Omental fat pad (tissue), 4 donors: ENCODE results near the gene MAML3. TPM values are rescaled to one million over a fixed set of nuclear protein-coding genes. Genes with fewer than 3 reads are reported as not detected.

Experiments
- ATAC-seq: fragments of 150-250 bp; one replicate; pipeline ENCODE4 v1.9.1; 2016; ENCODE audit warnings: mild to moderate bottlenecking, moderate library complexity; ENCODE audit not compliant: low FRiP score
- DNase-seq: peaks from one replicate; pipeline ENCODE4 v3.0.0-alpha.2; 2019; ENCODE audit warnings: low spot score
- CTCF ChIP-seq, 3 donors: fragments of 450-650 bp; IDR thresholded peaks; one replicate each; pipeline ENCODE4 v1.5.1; 2016 to 2017; ENCODE audit warnings: antibody characterized with exemption in 3 of 3, mild to moderate bottlenecking in 3 of 3, moderate library complexity in 2 of 3
- total RNA-seq, 4 donors: library from RNA; depleted of rRNA; stranded (reverse); fragments of >200 nt; gene quantifications; one replicate each; pipeline ENCODE4 v1.1.0, GENCODE V29; 2016

MAML3 gene
- total RNA-seq, 4 donors from 2014 or later = 4.8 to 12.8 (median 11.7) TPM

- ATAC-seq = no peak
- no peak for TF ChIP-seq CTCF (IDR thresholded peaks at IDR 0.05)
These were observed 19.0 kb upstream of the MAML3 start for GRCh38 chr4:140172960-140173359.

GRCh38 chr4:140170299-140170698 is 16.3 kb upstream of the MAML3 start:
- ATAC-seq (no peak), DNase-seq (no peak)
- no peak for TF ChIP-seq CTCF (IDR thresholded peaks at IDR 0.05)

More at GRCh38 chr4:140172960-140173359, 19.0 kb upstream of the MAML3 start:
- DNase-seq = no peak

- ATAC-seq (no peak), DNase-seq (no peak)
- TF ChIP-seq CTCF (IDR thresholded peaks at IDR 0.05) = no peak
These were observed 15.0 kb upstream of the MAML3 start for GRCh38 chr4:140168936-140169335.

- ATAC-seq = no peak
These were observed 14.5 kb upstream of the MAML3 start for GRCh38 chr4:140168474-140168873.

GRCh38 chr4:140163029-140163810 is 9.2 kb upstream of the MAML3 start:
- ATAC-seq = peak; percentile 76
- no peak for TF ChIP-seq CTCF (IDR thresholded peaks at IDR 0.05)
- no peak for DNase-seq

More at GRCh38 chr4:140168474-140168873, 14.5 kb upstream of the MAML3 start:
- DNase-seq = no peak
- no peak for TF ChIP-seq CTCF (IDR thresholded peaks at IDR 0.05)

GRCh38 chr4:140162596-140162995 is 8.6 kb upstream of the MAML3 start:
- ATAC-seq (no peak), DNase-seq (no peak)
- no peak for TF ChIP-seq CTCF (IDR thresholded peaks at IDR 0.05)
